Activated CD4-positive, alpha-beta T cell treated with anti-CD3 and anti-CD28 coated beads, Interleukin-2, amount 10 ng/mL, durations not matched to agents 7 days and 5 days (primary cell): ENCODE results near the gene FAM78B. TPM values are rescaled to one million over a fixed set of nuclear protein-coding genes. Genes with fewer than 3 reads are reported as not detected.

Experiments used
- CTCF ChIA-PET: fragments of 350-600 bp; sonication (Branson Sonifier 250); formaldehyde crosslinking; loops from one replicate; lab custom pipeline; 2021; ENCODE audit warnings: antibody characterized with exemption; lab: Charles Lee
- POLR2A ChIA-PET: fragments of 350-600 bp; sonication (Branson Sonifier 250); formaldehyde crosslinking; loops from one replicate; lab custom pipeline; 2021; ENCODE audit warnings: antibody characterized with exemption; lab: Charles Lee
- DNase-seq: peaks from one replicate; pipeline ENCODE4 v3.0.0-alpha.2; 2020
- H3K27ac Mint-ChIP-seq: one replicate; pipeline ENCODE4 v1.8.0; 2021; ENCODE audit warnings: mild to moderate bottlenecking, moderate library complexity, mixed read lengths
- H3K27me3 Mint-ChIP-seq: one replicate; pipeline ENCODE4 v1.8.0; 2021; ENCODE audit warnings: mixed read lengths
- H3K36me3 Mint-ChIP-seq: one replicate; pipeline ENCODE4 v1.8.0; 2021; ENCODE audit warnings: low read depth, mixed read lengths
- H3K4me1 Mint-ChIP-seq: one replicate; pipeline ENCODE4 v1.8.0; 2021; ENCODE audit warnings: mixed read lengths
- H3K4me3 Mint-ChIP-seq: one replicate; pipeline ENCODE4 v1.8.0; 2021; ENCODE audit warnings: mild to moderate bottlenecking, moderate library complexity, mixed read lengths
- H3K9me3 Mint-ChIP-seq: one replicate; pipeline ENCODE4 v1.8.0; 2021; ENCODE audit warnings: mixed read lengths
- total RNA-seq, 2 experiments: library from RNA; stranded (reverse); gene quantifications; one replicate each; pipeline ENCODE4 v1.2.3, GENCODE V29; 2021

The FAM78B gene
- total RNA-seq, 2 experiments from 2014 or later = 0.17 to 0.35 TPM

GRCh38 chr1:166090244-166090643, 76.6 kb downstream of the FAM78B start:
- H3K4me3 Mint-ChIP-seq = no peak overlapping the region
- H3K27me3 Mint-ChIP-seq = no peaks in the 10 kb centered on the region
- no peak overlapping the region for H3K27ac Mint-ChIP-seq
- peaks cover 10% of the 10 kb centered on the region for H3K4me1 Mint-ChIP-seq
- H3K9me3 Mint-ChIP-seq = no peaks in the 10 kb centered on the region
- H3K36me3 Mint-ChIP-seq = no peaks in the 10 kb centered on the region
- CTCF ChIA-PET = interaction anchor here (1.1 kb wide), 1 partner anchor 9 kb away, joined by 4 read pairs; no protein-coding TSS in a partner anchor
- POLR2A ChIA-PET = no interaction called here
- DNase-seq = no peak

- Mint-ChIP-seq H3K36me3 (no peaks in the 10 kb centered on the region), H3K9me3 (no peaks in the 10 kb centered on the region), H3K4me3 (no peak overlapping the region), H3K27me3 (no peaks in the 10 kb centered on the region), H3K27ac (no peak overlapping the region), H3K4me1 (peaks cover 12% of the 10 kb centered on the region)
- no peak for DNase-seq
- POLR2A ChIA-PET = interaction anchor here (0.7 kb wide), 1 partner anchor 69 kb away, joined by 3 read pairs; no protein-coding TSS in a partner anchor
- CTCF ChIA-PET = interaction anchor here (1.1 kb wide), 1 partner anchor 9 kb away, joined by 4 read pairs; no protein-coding TSS in a partner anchor
Observed at GRCh38 chr1:166089804-166090203, 77.0 kb downstream of the FAM78B start.

- ChIA-PET POLR2A (no interaction called here), CTCF (no interaction called here)
- Mint-ChIP-seq H3K27me3 (no peaks in the 10 kb centered on the region), H3K36me3 (no peaks in the 10 kb centered on the region), H3K9me3 (no peaks in the 10 kb centered on the region), H3K4me1 (peaks cover 20% of the 10 kb centered on the region), H3K4me3 (no peak overlapping the region), H3K27ac (no peak overlapping the region)
- DNase-seq = no peak
Observed at GRCh38 chr1:166088572-166088955, 78.2 kb downstream of the FAM78B start.

- Mint-ChIP-seq H3K27ac (no peak overlapping the region), H3K4me3 (no peak overlapping the region), H3K4me1 (peaks cover 22% of the 10 kb centered on the region), H3K36me3 (no peaks in the 10 kb centered on the region), H3K27me3 (no peaks in the 10 kb centered on the region), H3K9me3 (no peaks in the 10 kb centered on the region)
- POLR2A ChIA-PET = no interaction called here
- CTCF ChIA-PET = no interaction called here
- no peak for DNase-seq
Observed at GRCh38 chr1:166087734-166088571, 78.8 kb downstream of the FAM78B start.

GRCh38 chr1:166086113-166086883, 80.5 kb downstream of the FAM78B start:
- ChIA-PET CTCF (no interaction called here), POLR2A (no interaction called here)
- H3K4me1 Mint-ChIP-seq = peaks cover 35% of the 10 kb centered on the region
- H3K27me3 Mint-ChIP-seq = no peaks in the 10 kb centered on the region
- H3K36me3 Mint-ChIP-seq = no peaks in the 10 kb centered on the region
- no peak overlapping the region for H3K4me3 Mint-ChIP-seq
- no peak overlapping the region for H3K27ac Mint-ChIP-seq
- H3K9me3 Mint-ChIP-seq = no peaks in the 10 kb centered on the region
- DNase-seq = no peak

- Mint-ChIP-seq H3K4me1 (peaks cover 45% of the 10 kb centered on the region), H3K27me3 (no peaks in the 10 kb centered on the region), H3K4me3 (no peak overlapping the region), H3K36me3 (no peaks in the 10 kb centered on the region), H3K9me3 (no peaks in the 10 kb centered on the region), H3K27ac (no peak overlapping the region)
- CTCF ChIA-PET = no interaction called here
- POLR2A ChIA-PET = no interaction called here
- no peak for DNase-seq
Observed at GRCh38 chr1:166084613-166085012, 82.2 kb downstream of the FAM78B start.

GRCh38 chr1:166083887-166084286, 82.9 kb downstream of the FAM78B start:
- Mint-ChIP-seq H3K4me3 (peak overlapping the region; percentile 54), H3K27me3 (no peaks in the 10 kb centered on the region), H3K9me3 (no peaks in the 10 kb centered on the region), H3K4me1 (peaks cover 41% of the 10 kb centered on the region), H3K27ac (peak overlapping the region; percentile 81), H3K36me3 (no peaks in the 10 kb centered on the region)
- POLR2A ChIA-PET = no interaction called here
- CTCF ChIA-PET = interaction anchor here (0.7 kb wide), 1 partner anchor 399 kb away, joined by 5 read pairs; no protein-coding TSS in a partner anchor
- DNase-seq = peak; percentile 16

- Mint-ChIP-seq H3K27me3 (no peaks in the 10 kb centered on the region), H3K4me1 (peaks cover 41% of the 10 kb centered on the region), H3K9me3 (no peaks in the 10 kb centered on the region), H3K27ac (no peak overlapping the region), H3K36me3 (no peaks in the 10 kb centered on the region), H3K4me3 (no peak overlapping the region)
- ChIA-PET CTCF (no interaction called here), POLR2A (no interaction called here)
- DNase-seq = no peak
Observed at GRCh38 chr1:166082601-166083000, 84.2 kb downstream of the FAM78B start.

- Mint-ChIP-seq H3K4me3 (peak overlapping the region; percentile 49), H3K27ac (peak overlapping the region; percentile 80), H3K4me1 (peaks cover 41% of the 10 kb centered on the region), H3K27me3 (no peaks in the 10 kb centered on the region), H3K9me3 (no peaks in the 10 kb centered on the region), H3K36me3 (no peaks in the 10 kb centered on the region)
- peak; percentile 35 for DNase-seq
- POLR2A ChIA-PET = no interaction called here
- CTCF ChIA-PET = interaction anchor here (1.5 kb wide), 1 partner anchor 9 kb away, joined by 4 read pairs; no protein-coding TSS in a partner anchor
Observed at GRCh38 chr1:166080967-166081870, 85.6 kb downstream of the FAM78B start.

- peaks cover 41% of the 10 kb centered on the region for H3K4me1 Mint-ChIP-seq
- peak overlapping the region; percentile 78 for H3K27ac Mint-ChIP-seq
- no peaks in the 10 kb centered on the region for H3K27me3 Mint-ChIP-seq
- no peaks in the 10 kb centered on the region for H3K9me3 Mint-ChIP-seq
- no peak overlapping the region for H3K4me3 Mint-ChIP-seq
- ChIA-PET CTCF (interaction anchor here (0.6 to 1.5 kb wide), 2 partner anchors 9 to 680 kb away, joined by 3 to 4 read pairs; no protein-coding TSS in a partner anchor), POLR2A (no interaction called here)
- no peaks in the 10 kb centered on the region for H3K36me3 Mint-ChIP-seq
- DNase-seq = peak; percentile 11
Observed at GRCh38 chr1:166080277-166080966, 86.4 kb downstream of the FAM78B start.

GRCh38 chr1:166079276-166079675, 87.5 kb downstream of the FAM78B start:
- no peaks in the 10 kb centered on the region for H3K9me3 Mint-ChIP-seq
- no peaks in the 10 kb centered on the region for H3K36me3 Mint-ChIP-seq
- ChIA-PET POLR2A (no interaction called here), CTCF (interaction anchor here (0.7 kb wide), 1 partner anchor 8 kb away, joined by 3 read pairs; no protein-coding TSS in a partner anchor)
- peaks cover 38% of the 10 kb centered on the region for H3K4me1 Mint-ChIP-seq
- H3K27me3 Mint-ChIP-seq = no peaks in the 10 kb centered on the region
- no peak for DNase-seq
- H3K27ac Mint-ChIP-seq = no peak overlapping the region
- H3K4me3 Mint-ChIP-seq = no peak overlapping the region

- H3K36me3 Mint-ChIP-seq = no peaks in the 10 kb centered on the region
- no peak for DNase-seq
- H3K27ac Mint-ChIP-seq = no peak overlapping the region
- no peak overlapping the region for H3K4me3 Mint-ChIP-seq
- H3K27me3 Mint-ChIP-seq = no peaks in the 10 kb centered on the region
- H3K4me1 Mint-ChIP-seq = no peaks in the 10 kb centered on the region
- no peaks in the 10 kb centered on the region for H3K9me3 Mint-ChIP-seq
- POLR2A ChIA-PET = no interaction called here
- CTCF ChIA-PET = no interaction called here
Observed at GRCh38 chr1:166073489-166073888, 93.3 kb downstream of the FAM78B start.
